ENCODE results near the gene TNIK.

The TNIK gene

DNA sequence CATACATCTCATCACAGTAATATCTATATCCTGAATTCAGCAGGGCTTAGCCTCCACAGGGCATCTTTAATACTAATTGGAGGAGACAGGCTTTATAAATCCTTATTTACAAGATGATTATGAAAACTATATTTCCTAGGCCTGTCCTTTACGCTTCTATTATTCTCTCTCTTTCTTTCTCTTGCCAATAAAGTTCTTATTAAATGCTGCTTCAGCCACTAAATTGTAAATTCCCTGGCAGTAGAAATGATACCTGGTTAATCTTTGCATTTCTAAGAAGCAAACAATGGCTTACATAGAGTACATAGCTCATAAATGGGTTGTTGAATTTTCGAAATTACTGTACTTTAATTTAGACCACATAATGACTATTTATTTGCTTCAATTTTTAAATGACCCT is 43.5 kb downstream of the TNIK start:
- DNase-seq, result no peak

DNA sequence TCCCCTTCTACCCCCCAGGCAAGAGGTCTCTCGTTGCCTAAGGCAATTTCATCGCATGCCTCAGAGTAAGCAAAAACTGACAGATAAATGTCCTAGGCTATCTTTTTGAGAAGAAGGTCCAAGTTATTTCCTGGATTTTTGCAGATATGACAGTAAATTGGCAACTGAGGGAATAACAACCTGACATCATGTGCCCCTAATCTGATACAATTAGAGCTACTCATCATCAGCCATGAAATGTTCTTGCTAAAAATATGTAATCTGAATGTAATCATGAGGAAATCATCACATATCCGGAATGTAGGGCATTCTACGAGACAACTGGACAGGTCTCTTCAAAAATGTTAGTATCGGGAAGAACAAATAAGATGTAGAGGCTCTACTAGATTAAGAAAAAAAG is 44.1 kb downstream of the TNIK start:
- DNase-seq, result no peak

DNA sequence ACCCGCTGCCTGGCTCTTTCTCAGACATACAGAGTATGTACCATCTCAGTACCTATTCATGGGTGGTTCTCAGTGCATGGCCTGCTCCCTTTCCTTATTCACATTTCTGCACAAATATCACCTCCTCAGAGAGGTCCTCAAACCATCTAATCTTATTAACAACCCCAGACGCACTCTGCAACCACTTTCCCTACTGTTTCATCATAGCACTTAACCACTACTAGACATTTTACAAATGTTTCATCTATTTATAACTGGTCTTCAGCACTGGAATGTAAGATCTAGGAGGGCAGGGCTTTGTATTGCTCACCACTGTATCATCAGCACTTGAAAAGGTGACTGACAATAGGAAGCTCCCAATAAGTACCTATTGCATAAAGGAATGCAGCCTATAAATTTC is 45.1 kb downstream of the TNIK start:
- no peak for DNase-seq

DNA sequence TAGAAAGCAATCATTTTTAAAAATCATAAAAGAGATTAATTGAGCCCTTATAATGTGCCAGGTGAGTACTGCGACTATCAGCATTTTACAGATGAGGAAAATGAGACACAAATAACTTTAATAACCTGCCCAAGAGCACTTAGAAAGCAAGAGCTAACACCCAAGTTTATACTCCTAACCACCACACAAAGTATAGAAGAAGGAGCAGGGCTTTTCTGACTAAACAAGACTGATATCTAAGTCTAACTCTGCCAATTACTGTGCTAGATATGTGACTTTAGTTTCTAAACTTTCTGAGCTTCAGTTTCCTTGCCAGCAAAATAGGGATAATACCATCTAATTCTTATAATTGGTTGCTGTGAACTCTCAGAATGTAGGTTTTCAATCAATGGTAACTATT is 47.7 kb downstream of the TNIK start:
- DNase-seq, result no peak

DNA sequence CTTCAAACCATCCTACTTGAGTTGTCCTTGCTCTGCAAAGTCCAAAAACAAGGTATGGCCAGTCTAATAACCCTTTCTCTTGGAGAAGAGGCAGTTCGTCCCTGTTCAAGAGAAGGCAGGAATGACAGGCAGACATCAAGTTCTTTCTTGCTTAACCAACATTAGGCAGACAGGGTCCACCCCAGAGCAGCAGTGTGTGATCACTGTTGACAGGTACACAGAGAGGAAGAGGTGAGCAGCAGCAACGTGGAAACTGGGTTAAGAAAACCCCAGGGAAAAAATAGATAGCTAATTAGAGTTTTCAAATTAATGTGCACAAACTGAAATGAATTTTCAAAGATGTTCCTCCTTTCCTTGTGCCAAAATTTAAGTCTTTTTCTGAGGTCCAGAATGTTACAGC is 48.2 kb downstream of the TNIK start:
- DNase-seq, result no peak

DNA sequence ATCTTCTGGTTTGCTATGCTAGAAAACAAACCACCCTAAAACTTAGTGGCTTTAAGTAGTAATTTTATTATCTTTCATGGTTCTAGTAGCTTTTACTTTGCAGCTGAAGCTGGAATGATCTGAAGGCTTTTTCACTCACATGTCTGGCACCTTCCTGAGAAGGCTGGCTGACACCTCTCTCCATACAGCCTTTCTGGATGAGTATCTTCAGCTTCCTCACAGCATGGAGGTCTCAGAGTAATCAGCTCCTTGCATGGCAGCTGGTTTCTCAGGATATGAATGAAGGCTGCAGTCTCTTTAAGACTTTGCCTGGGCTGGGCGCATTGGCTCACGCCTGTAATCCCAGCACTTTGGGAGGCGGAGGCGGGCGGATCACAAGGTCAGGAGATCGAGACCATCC is 50.0 kb downstream of the TNIK start:
- DNase-seq, result no peak

DNA sequence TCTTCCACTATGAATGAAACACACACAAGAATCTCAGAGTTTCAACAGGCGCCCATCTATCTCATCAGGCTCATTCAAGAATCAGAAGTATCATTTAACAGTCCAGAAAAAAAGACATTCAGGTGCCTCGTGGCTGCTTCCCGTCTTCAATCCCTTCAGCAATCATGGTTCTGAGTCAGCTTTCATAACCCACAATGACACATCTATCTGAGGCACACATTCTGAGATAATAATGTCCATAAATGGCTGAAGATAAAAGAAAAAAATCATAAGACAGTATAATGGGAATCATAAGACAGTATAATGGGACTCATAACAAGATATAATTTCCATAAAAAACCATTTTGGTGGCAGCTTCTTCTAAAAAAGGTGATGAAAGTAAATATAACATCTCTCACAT is 52.4 kb downstream of the TNIK start:
- DNase-seq, result no peak

DNA sequence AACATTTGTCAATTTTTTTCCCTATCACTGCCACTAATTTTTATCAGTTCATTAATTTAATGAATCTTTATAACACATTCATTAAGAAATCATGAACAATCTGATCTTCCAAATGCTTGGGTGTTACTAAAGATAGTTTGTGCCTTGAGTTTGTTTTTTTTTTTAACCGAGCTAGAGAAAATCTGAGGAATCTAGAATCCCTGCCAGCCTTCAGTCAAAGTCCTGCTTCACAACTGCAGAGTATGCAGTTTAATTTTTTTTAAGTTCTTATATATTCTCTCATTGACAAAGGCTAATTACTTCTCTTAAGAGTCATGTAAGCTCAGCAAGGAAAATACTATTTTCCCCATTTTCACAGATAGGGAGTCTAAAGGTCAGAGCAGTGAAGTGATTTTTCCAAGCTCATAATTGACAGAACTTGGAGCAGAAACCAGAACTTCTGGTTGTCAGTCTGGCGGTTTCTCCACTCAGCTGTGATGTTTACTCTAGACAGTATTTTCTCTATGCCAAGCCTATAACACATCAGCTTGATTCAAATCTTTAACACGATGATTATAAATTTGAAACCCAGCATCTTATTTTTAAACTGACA is 55.7 kb downstream of the TNIK start:
- no peak for DNase-seq

DNA sequence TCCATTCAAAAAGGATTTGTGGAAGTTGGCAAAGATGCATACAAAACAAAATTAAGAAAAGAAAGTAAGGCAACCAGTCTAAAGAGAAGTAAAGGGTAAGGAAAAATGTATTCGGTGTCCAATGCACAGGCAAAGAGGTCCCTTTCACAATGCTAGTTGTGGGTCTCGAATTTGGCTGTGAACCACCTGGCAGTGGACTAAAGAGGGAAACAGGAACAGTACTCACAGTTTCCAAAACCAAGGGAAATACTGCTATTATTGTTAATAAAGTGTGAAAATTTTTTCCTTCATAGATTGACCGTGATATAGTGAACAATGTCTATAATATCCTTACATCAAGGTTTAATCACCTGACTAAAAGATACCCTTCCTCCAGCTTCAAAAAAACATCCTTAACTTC is 57.9 kb downstream of the TNIK start:
- no peak for DNase-seq

DNA sequence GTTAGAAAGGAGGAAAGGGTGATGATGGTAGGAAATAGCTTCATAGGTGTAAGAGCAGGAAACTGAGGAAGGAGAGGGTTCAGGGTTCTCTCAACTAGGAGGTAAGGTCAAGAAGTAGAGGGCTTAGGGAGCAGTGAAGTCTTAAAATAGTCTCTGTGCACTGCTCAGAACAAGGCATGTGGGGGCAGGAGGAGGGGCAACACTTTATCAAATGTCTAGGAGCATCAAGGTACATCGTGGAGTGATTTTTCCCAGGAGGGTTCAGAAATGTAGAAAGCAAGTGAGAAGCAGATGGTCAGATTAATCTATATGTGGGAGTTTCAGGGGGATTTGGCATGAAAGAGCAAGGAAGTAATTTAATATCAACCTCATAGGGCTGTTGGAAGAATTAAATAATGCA is 58.8 kb downstream of the TNIK start:
- DNase-seq, result no peak

DNA sequence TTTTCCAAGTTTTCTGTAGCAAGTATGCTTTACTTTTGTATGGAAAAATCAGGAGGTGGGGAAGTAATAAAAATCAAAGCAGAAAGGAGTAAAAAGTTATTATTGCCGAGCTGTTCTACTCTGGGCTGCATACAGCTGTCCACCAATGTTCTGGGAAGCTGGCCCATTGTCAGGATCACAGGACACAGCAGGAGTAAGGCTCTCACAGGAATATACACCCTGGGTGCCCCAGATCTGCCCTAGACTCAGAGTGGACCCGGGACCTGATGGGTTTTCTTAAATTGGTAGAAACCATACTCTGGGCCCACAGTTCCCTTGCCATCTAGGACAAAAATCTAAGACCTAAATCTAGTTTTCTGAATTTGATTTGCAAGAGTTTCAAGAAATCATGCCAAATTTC is 60.4 kb downstream of the TNIK start:
- DNase-seq, result no peak

DNA sequence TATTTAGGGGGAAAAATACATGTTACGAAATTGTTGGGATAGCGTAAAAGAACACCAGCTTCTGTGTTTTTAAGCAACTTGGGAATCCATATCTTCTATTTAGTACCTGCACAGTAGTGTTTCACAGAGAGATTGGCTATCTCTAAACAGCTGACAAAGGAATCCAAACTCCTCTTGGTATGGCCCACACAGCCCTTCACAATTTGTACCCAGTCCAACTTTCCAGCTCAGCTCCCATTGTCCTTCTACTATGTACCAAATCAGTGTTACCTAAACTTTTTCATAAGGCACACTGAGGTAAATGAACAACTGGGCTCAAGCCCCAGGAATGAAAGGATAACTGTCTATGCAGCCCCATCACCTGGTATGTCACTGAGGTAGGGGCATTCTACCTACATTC is 61.9 kb downstream of the TNIK start:
- DNase-seq, result no peak

DNA sequence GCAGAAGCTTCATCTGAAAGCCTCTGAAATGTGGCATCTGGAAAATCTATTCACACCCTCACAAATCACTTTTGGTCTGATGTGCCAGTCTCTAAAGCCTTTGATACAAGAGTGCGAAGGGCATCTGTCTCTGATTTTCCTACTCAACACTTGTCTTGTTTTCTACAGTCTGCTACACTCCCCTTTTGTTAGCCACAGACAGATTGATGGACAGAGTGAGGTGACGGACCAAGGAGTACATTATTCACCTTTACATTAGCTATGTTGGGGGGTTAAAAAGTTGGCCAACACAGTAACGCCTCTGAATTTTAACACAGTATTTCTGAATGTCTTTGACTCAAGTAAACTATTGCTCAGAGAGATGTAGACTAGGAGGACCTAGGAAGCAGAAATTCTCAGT is 63.1 kb downstream of the TNIK start:
- no peak for DNase-seq

DNA sequence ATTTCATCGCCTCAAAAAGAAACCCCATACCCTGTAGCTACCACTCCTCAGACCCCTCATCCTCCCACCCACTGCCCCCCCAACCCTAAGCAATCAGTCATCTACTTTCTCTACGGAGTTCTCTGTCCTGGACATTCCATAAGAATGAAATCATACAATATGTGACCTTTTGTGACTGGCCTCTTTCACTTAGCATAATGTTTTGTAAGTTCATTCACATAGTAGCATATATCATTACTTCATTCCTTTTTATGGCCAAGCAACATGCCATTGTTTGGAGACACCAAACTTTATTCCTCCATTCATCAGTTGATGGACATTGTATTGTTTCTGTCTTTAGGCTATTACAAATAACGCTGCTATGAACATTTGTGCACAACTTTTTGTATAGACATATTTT is 64.2 kb downstream of the TNIK start:
- no peak for DNase-seq

DNA sequence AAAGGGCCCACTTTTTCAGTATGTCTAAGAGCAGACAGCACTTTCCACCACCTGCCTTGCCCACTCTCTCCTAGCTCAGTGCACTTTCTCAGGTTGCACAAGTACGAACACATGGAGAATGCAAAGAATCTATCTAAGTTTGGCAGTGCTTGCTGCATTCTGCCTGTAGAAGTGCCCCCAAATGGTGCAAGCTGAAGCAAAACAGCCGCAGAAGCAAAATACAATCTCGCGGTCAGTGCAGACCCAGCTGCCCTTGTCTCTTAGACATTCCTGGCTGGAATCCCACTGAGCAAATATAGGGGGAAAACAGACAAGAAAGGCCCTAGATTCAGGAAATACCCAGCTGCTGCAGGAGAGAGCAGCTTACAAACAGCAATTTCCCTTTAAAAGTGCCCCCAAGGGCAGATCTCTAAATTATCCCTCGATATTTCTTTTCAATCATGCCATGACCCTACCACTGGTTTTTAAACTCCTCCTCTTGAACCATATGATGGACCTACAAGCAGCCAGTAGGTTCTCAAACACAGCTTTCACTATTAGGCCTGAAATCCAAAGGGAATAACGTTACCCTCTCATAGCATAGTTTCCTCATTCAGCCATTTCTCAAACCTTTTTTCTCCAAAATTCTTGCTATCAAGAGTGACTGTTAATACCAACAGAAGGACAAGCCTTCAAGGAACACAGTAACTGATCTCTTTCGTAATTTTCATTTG is 67.0 kb downstream of the TNIK start:
- DNase-seq, result no peak

DNA sequence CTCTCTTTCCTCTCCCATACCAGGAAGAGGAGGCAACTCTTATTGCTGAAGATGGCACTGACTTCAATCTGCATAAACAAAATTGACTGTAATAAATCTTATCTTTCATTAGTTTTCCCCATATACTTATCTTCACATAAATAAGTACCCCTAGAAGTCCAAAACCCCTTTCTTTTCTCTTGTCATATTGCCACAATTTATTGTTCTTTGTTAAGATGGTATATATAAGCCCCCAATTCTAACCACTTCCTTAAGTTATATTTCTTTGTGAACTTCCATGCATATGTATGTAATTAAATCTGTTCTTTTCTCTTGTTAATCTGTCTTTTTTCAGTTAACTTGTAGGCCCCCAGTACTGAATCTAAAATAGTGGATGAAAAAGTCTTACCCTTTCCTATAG is 68.8 kb downstream of the TNIK start:
- no peak for DNase-seq

DNA sequence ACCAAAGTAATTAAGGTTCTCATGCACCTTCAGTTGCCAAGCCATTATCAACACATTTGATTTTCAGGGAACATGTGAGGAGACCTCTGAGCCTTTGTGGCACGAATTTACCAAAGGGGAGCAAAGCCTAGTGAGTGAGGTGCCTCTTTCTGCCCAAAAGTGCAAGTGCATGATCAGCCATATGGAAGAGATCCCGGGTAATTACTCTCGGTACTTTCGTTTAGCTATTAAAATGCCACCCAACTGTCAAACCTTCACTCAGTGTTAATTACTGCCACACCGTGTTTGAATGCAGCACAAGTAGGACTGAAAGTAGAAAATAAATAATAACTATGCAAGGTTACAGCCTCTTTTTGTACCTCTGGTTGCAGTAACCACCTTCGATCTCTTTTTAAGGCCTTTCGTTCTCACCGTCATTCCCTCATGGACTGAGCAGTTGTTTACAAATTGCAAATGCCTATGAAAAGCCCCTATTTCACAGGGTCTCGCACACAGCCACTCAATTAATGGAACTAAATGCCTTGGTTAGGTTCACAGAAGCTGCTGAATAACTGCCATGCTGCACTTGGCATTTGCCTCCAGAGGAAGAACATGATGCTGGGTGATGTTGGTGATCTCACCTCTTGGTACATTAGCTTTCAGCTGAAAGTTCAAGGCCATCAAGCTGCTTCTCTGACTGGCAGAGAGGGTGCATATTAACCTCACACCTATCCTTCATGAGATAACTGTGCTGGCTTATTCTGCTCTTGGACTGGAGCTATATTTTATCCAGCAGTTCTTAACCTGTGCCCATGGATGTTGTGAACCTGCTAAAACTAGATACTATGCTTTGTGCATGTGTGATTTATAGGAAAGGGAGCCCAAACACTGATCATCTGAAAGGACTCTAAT is 69.9 kb downstream of the TNIK start:
- no peak for DNase-seq

DNA sequence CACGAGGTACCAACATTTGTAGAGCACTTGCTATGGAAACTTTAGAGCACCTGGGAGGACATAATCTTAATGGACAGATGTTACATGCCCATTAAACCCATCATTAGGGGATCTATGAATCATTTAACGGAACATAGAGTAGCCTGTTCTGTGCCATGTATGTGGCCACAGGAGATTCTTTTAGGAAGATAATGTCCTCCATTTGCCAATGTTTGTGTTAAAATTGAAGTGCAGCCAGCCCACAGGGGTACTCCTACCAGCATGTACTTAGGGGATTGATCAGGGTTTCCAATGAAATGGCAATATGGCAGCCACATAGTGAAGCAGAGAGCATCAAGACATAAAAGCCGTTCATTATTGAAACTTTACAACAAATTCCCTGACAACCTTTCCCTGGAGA is 70.7 kb downstream of the TNIK start:
- no peak for DNase-seq

DNA sequence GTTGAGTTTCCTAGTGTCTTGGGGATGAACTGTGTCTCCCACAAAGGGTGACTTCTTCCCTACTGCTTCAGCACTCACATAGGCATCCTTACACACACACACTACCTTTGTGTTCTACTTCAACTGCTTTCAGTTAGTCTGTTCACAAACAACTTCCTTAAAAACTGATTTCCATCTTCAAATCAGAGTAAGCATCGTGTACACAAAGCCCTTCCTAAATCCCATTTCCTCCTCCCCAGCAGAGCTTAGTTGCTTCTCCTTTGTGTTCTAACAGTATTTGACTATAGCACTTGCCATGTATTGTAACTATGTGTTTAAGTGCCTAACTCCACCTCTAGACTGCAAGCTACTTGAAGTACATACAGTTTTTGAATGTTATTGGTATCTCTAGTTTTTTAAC is 71.7 kb downstream of the TNIK start:
- DNase-seq, result no peak

DNA sequence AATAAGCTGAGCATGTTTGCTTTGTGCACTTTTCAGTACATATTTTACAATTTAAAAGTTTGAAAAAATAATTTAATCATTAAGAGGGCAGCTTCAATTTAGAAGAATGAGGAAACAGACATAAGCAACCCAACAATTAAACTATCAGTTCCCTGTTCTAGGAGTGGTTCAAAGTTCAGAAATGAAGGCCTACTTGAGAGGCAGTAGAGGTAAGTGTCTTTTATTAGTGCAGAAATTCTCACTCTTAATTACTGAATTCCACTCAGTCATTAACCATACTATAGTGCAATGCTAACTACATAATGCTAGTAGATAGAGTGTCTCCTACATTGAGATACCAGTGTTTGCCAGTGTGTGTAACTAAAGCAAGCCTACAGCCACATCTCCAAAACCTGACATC is 73.1 kb downstream of the TNIK start:
- no peak for DNase-seq

DNA sequence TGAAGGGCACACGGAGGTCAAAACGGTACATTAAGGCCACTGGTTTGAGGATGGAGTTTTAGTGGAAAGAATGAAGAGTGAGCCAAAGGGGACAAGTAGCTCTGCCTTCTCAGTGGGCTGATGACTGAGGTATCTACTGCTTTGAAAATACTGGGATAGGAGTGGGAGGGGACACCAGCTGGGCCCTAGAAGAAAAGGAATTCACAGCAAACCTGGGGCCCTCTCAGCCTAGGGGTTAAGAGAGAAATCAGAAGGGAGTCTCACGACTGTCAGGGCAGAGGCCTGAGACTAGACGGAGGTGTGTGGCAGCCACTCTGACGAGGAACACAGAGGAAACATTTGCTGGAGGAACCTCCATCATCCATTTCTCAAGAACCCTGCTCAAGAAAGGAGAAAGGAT is 75.1 kb downstream of the TNIK start:
- DNase-seq, result no peak

DNA sequence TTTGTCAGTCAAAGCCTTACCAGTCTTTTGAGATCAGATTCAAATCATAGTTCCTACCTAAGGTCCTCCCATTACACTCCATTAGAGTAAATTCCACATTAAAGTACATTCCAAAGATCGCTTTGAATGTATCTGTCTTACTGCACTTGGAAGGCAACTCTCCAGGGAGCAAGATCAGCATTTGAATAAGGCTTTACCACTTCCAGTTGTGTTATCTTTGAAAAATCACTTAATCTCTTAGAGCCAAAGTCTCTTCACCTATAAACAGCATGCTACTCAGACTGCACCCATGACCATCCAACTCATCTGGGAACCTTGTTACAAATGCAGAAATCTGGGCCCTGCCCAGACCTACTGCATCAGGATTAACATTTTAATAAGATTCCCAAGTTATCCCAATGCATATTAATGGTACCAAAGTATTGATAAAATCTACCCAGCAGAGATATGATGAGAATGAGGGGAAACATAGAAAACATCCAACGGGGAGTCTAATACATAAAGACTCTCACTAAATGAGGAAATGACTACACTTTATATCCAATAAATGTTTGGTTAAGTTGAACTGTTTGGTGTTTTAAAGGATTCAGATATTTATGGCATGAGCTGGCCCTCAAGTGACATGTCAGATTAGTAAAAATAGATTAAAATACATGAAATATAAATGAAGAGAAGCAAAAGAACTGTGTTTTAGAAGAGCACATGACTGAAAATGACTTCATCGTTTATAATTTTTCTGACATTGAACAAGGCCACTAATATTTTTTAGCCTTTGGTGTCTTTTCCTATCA is 75.9 kb downstream of the TNIK start:
- DNase-seq, result no peak
